Activated T-cell treated with anti-CD3 and anti-CD28 coated beads, Interleukin-2, amount 50 U/mL, for 1 hour (primary cell): ENCODE measurements around the gene RBM44.
"Not testable (repeated sequence)": the region's sequence is repeated elsewhere in the genome, so short reads cannot be mapped to it uniquely, and the experiment has no call there.

Source experiments
- DNase-seq: peaks from one replicate; pipeline ENCODE4 v3.0.0-alpha.2; 2020

Gene RBM44

GRCh38 chr2:237858294-237859081, 59.9 kb downstream of the RBM44 start:
- DNase-seq, result peak; percentile 43

GRCh38 chr2:237859082-237859433, 60.5 kb downstream of the RBM44 start:
- no peak for DNase-seq

- DNase-seq, result no peak
Observed at GRCh38 chr2:237859533-237860272, 61.1 kb downstream of the RBM44 start, which contains the start of gene RAMP1. TSS of gene RAMP1 (plus strand) at chr2:237859623. CDS start at chr2:237859676, 53 bp downstream.

- no peak for DNase-seq
Observed at GRCh38 chr2:237860273-237860935, 61.8 kb downstream of the RBM44 start.

- no peak for DNase-seq
Observed at GRCh38 chr2:237861875-237862527, 63.4 kb downstream of the RBM44 start.

GRCh38 chr2:237862528-237862895, 63.9 kb downstream of the RBM44 start:
- DNase-seq, result no peak

GRCh38 chr2:237863102-237863511, 64.5 kb downstream of the RBM44 start:
- DNase-seq, result no peak

GRCh38 chr2:237863689-237864443, 65.3 kb downstream of the RBM44 start:
- DNase-seq, result no peak

- DNase-seq, result no peak
Observed at GRCh38 chr2:237864444-237864931, 65.9 kb downstream of the RBM44 start.

GRCh38 chr2:237864940-237865622, 66.5 kb downstream of the RBM44 start:
- DNase-seq, result no peak

- DNase-seq, result no peak
Observed at GRCh38 chr2:237865623-237866041, 67.1 kb downstream of the RBM44 start.

- no peak for DNase-seq
Observed at GRCh38 chr2:237866101-237866621, 67.6 kb downstream of the RBM44 start.

- DNase-seq, result no peak
Observed at GRCh38 chr2:237867465-237867864, 68.9 kb downstream of the RBM44 start.

GRCh38 chr2:237868074-237868473, 69.5 kb downstream of the RBM44 start:
- not testable (repeated sequence) for DNase-seq

- DNase-seq, result no peak
Observed at GRCh38 chr2:237868631-237869342, 70.2 kb downstream of the RBM44 start.

GRCh38 chr2:237869343-237870102, 70.9 kb downstream of the RBM44 start:
- DNase-seq, result no peak

GRCh38 chr2:237870126-237870525, 71.5 kb downstream of the RBM44 start:
- DNase-seq, result no peak

GRCh38 chr2:237870754-237871651, 72.4 kb downstream of the RBM44 start:
- no peak for DNase-seq
